Omental fat pad (tissue), 4 donors: ENCODE results near the gene TMEM80. TPM values are rescaled to one million over a fixed set of nuclear protein-coding genes. Genes with fewer than 3 reads are reported as not detected.
A peak's percentile ranks its signal among the peaks of the same experiment; 100 is the strongest.

Source experiments
- ATAC-seq: fragments of 150-250 bp; one replicate; pipeline ENCODE4 v1.9.1; 2016; ENCODE audit warnings: mild to moderate bottlenecking, moderate library complexity; ENCODE audit not compliant: low FRiP score
- DNase-seq: peaks from one replicate; pipeline ENCODE4 v3.0.0-alpha.2; 2019; ENCODE audit warnings: low spot score
- total RNA-seq, 4 donors: library from RNA; depleted of rRNA; stranded (reverse); fragments of >200 nt; gene quantifications; one replicate each; pipeline ENCODE4 v1.1.0, GENCODE V29; 2016
- TF ChIP-seq, protein P1 (sequence below), 3 donors: fragments of 450-650 bp; IDR thresholded peaks; one replicate each; pipeline ENCODE4 v1.5.1; 2016 to 2017; ENCODE audit warnings: antibody characterized with exemption in 3 of 3, mild to moderate bottlenecking in 3 of 3, moderate library complexity in 2 of 3

TMEM80 gene
- total RNA-seq, 4 donors from 2014 or later = 16.9 to 31.5 (median 21.1) TPM

DNA sequence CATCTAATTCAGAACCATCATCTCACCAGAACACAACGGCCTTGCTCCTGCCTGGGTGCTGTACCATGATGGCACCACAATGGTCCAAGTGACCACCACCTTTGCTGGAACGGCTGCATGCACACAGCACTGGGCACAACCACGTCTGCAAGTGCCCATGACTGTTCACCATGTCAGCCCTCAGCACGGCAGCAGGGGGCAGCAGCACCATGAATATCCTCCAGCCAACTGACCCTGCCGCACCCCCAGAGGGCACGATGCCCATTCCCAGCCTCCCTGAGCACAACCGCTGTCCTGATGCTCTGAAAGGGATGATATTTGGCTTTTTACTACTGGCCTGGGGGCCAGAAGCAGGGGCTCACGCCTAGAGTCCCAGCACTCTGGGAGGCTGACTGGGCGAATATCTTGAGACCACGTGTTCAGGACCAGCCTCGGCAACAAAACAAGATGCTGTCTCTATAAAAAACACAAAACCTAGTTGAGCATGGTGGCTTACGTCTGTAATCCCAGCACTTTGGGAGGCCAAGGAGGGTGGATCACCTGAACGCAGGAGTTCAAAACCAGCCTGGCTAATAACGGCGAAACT lies 32.8 kb upstream of the TMEM80 start:
- peak; percentile 60 for DNase-seq
- TF ChIP-seq, protein P1, sequence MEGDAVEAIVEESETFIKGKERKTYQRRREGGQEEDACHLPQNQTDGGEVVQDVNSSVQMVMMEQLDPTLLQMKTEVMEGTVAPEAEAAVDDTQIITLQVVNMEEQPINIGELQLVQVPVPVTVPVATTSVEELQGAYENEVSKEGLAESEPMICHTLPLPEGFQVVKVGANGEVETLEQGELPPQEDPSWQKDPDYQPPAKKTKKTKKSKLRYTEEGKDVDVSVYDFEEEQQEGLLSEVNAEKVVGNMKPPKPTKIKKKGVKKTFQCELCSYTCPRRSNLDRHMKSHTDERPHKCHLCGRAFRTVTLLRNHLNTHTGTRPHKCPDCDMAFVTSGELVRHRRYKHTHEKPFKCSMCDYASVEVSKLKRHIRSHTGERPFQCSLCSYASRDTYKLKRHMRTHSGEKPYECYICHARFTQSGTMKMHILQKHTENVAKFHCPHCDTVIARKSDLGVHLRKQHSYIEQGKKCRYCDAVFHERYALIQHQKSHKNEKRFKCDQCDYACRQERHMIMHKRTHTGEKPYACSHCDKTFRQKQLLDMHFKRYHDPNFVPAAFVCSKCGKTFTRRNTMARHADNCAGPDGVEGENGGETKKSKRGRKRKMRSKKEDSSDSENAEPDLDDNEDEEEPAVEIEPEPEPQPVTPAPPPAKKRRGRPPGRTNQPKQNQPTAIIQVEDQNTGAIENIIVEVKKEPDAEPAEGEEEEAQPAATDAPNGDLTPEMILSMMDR (IDR thresholded peaks at IDR 0.05) = peak in 1 of 3 donors; percentile 27
- ATAC-seq = peak; percentile 31

DNA sequence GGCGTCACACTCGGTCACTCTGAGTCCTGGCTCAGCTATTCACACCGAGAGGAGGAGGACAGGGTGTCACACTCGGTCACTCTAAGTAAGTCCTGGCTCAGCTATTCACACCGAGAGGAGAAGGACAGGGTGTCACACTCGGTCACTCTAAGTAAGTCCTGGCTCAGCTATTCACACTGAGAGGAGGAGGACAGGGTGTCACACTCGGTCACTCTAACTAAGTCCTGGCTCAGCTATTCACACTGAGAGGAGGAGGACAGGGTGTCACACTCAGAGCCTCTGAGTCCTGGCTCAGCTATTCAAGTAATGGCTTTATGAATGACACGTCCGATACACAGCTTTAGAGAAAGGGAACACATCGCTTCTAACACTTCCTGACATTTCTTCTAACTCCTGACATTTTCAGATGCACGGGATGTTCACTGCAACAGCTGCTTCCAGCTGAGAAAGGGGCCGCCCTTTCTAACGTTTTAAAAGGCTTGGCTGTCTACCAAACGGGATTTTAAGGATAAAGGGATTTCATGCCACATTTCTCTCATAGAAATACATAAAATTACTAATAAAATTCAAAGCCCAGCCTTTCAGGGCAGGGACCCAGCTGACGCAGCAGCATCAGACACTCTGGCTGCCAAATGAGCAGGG lies 30.4 kb upstream of the TMEM80 start:
- no peak for DNase-seq
- no peak for ATAC-seq
- TF ChIP-seq, protein P1 (IDR thresholded peaks at IDR 0.05) = no peak

DNA sequence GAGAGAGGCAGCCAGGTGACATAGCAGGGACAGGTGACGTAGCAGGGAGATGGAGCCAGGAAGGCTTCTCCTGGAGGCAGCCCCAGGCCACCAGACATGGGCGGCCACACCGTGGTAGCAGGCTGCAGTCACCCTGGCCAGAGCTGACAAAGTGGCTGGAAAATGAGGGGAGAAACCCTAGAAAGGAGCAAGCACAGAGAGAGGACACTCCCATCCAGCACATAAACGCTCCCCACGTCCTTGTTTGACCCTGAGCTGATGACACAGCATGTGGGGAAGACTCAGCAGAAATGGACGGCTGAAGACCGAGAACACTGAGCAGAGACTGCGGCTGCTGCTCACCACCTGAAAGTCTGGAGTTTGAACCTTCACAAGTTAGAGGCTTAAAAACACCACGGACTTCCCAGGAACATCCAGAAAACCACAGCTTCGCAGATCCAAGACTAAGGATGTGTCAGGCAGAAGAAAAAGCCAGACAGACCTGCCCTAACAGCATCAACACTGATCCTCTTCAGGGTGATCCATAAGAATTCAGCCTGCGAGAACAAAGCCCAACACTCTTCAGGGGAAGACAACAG lies 29.8 kb upstream of the TMEM80 start:
- TF ChIP-seq, protein P1 (IDR thresholded peaks at IDR 0.05) = no peak
- ATAC-seq (peak; percentile 26), DNase-seq (no peak)

DNA sequence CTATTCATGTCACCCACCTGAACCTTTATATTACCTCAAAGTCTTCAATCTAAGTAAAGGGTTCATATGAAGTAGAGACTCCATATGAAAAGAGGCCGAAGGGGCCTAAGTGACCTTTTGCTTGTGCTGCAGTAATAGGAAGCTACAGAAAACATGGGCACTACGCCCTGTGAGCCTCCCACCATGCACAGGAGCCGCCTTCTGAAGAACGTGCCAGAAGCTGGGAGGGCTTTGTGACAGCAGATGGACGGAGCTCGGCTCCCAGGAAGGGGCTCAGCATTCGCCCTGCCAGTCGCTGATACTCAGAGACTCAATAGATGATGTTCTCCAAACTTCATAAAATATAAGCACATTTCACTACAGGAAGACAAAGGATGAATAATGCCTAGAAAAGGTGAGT lies 21.8 kb upstream of the TMEM80 start:
- TF ChIP-seq, protein P1 (IDR thresholded peaks at IDR 0.05) = no peak
- ATAC-seq (no peak), DNase-seq (no peak)

DNA sequence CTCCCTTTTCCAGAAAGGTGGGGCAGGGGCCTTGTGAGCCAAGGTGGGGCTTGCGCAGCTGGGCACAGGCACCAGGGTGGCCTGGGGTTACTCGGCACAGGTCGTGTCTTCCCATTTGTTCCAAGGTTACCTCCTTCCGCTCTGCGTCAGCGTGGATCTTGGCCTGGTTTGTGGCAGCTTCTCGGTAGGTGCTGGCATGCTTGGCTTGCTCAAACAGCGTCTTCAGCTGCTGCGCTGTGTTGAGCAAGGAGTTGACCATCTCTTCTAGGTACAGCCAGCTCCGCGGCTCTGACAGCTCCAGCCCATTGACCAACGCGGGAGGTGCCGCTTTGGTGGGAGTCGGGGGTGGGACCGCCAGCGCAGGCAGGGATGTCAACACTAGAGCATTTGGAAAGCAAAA lies 21.2 kb upstream of the TMEM80 start:
- TF ChIP-seq, protein P1 (IDR thresholded peaks at IDR 0.05) = no peak
- ATAC-seq (no peak), DNase-seq (no peak)

DNA sequence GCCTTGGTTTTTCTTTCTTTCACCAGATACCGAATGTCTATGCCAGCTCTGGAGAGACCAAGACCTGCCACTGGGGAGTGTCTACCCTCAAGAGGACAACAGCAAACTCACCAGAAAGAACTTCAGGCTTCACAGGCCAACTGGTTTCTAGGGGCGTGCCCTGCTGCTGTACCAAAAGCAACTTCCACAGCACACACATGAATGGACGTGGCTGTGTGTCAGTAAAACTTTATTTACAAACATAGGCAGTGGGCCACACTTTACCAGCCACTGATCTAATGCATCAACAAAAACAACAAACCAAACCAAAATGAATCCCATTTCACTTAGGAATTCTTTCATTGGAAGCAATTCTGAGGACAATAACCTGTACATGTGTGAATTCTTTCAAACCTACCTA lies 17.3 kb upstream of the TMEM80 start:
- DNase-seq = no peak
- TF ChIP-seq, protein P1 (IDR thresholded peaks at IDR 0.05) = no peak
- no peak for ATAC-seq
